Measurements from ENCODE around the gene HCFC2.

HCFC2 gene

DNA sequence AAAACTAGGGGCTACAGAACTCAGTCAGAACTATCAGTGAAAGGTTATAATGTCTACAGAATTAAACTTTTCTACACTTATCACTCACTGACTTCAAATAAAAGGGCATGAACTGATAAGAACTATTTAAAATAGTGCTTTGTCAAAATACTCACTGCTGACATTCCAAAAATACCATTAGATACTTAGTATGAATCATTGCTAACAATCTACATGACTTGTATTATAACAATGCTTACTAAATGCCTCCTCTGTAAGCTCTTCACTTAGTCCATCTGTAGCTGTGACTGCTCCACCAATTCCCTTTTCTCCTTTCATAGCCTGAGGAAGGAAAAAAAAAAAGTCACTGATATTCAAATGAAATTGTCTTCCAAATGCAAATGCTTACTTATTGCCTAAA, 56.7 kb downstream of the HCFC2 start:
- no peak for DNase-seq (ENCODE audit: low read depth)

DNA sequence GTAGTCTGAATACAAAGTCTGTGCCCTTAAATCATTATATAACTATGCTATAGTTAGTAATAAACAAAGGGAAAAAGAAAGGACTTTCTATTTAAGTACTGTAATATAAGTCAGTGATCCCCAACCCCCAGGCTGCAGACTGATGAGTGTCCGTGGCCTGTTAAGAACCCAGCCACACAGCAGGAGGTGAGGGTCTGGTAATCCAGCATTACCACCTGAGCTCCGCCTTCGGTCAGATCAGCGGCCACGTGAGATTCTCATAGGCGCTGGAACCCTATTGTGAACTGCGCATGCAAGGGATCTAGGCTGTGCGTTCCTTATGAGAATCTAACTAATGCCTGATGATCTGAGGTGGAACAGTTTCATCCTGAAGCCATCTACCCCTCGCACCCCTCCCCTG, 58.0 kb downstream of the HCFC2 start:
- DNase-seq (ENCODE audit: low read depth) = no peak

- DNase-seq (ENCODE audit: low read depth) = no peak
These were observed 62.2 kb downstream of the HCFC2 start for GRCh38 chr12:104126548-104126947.

DNA sequence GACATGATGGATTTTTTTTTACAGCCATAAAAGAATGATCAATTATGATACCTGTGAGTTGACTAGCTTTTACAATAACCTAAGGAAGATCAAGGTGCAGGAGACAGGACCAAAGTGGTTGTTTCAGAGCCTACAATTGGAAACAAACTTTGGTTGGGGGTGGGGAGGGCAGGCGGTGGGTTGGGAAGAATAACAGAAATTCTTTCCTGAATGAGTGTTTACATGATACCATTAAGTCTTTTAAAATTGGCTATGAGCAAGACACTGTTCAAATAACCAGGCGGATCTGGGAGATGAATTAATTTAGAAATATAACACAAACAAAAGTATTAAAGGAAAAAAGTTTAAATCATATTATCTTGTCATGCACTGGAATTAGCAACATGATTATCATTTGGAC, 66.4 kb downstream of the HCFC2 start:
- DNase-seq (ENCODE audit: low read depth) = no peak

- no peak for DNase-seq (ENCODE audit: low read depth)
These were observed 67.3 kb downstream of the HCFC2 start for GRCh38 chr12:104131609-104132008.

- DNase-seq (ENCODE audit: low read depth) = no peak
These were observed 68.1 kb downstream of the HCFC2 start for GRCh38 chr12:104132351-104132956.

DNA sequence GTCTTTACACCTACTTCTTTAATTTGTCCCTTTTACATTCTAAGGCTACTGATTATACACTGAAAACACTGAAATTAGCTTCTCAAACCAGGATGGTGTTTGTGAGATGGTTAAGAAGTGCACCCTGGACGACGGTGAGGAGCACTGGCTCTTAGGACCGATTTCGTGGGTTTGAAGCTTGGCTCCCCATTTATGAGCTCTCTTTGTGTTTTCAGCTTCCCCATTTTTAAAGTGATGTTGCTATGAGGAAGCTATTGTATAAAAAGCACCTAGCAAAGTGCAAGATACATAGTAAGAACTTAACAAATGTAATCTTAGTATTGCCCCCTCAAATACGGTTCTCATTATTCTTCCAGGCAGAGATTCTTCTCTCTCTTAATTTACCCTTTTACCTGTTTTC, 69.0 kb downstream of the HCFC2 start:
- DNase-seq (ENCODE audit: low read depth) = no peak

- DNase-seq (ENCODE audit: low read depth) = no peak
These were observed 69.5 kb downstream of the HCFC2 start for GRCh38 chr12:104133866-104134265.

- DNase-seq (ENCODE audit: low read depth) = no peak
These were observed 70.6 kb downstream of the HCFC2 start for GRCh38 chr12:104134882-104135281.

- no peak for DNase-seq (ENCODE audit: low read depth)
These were observed 72.2 kb downstream of the HCFC2 start for GRCh38 chr12:104136577-104136976.

- peak; percentile 31 for DNase-seq (ENCODE audit: low read depth)
These were observed 72.9 kb downstream of the HCFC2 start for GRCh38 chr12:104137001-104137901.

- DNase-seq (ENCODE audit: low read depth) = peak; percentile 87
These were observed 73.8 kb downstream of the HCFC2 start, which contains the start of gene NFYB for GRCh38 chr12:104137902-104138796. Gene NFYB (minus strand): TSS chr12:104138210. CDS start chr12:104135453, 2,757 bp downstream.

DNA sequence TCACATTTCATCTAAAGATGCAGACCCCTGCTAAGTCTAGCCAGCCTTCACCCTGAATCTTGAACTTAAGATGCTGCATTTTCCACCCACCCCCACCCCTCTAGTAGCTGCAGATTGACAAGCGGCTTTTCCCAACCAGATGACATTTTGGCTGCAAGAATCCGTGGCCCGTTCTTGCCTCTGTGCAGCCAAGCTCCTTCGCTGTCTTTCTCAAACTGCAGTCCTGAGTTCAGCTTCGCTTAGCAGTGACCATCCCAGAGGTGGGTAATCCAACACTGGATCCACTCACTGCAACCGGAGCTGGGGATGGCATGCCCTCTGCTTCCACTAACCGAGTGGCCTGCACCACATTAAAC, 74.4 kb downstream of the HCFC2 start:
- DNase-seq (ENCODE audit: low read depth) = no peak

GRCh38 chr12:104142543-104142942, 78.2 kb downstream of the HCFC2 start:
- DNase-seq (ENCODE audit: low read depth) = no peak

DNA sequence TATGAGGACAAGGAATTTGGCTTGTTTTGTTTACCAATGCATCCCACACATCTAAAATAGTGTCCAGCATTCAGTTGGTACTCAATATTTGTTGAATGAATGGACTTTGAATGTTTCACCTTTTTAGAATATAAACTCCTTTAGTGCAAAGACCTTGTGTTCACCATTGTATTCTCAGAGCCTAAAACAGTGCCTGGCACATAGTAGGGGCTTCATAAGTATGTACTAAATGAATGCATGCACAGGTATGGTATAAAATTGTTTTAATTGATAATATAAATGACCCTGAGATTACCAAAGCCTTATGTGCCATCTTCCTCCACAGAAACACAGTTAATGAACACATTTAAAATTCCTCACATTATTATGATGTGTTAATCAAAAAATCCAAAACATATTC, 78.7 kb downstream of the HCFC2 start:
- DNase-seq (ENCODE audit: low read depth) = no peak

GRCh38 chr12:104143918-104144317, 79.6 kb downstream of the HCFC2 start:
- no peak for DNase-seq (ENCODE audit: low read depth)

GRCh38 chr12:104147346-104147745, 83.0 kb downstream of the HCFC2 start:
- DNase-seq (ENCODE audit: low read depth) = no peak

GRCh38 chr12:104150416-104150815, 86.1 kb downstream of the HCFC2 start:
- DNase-seq (ENCODE audit: low read depth) = no peak

GRCh38 chr12:104152685-104153241, 88.4 kb downstream of the HCFC2 start:
- DNase-seq (ENCODE audit: low read depth) = no peak

DNA sequence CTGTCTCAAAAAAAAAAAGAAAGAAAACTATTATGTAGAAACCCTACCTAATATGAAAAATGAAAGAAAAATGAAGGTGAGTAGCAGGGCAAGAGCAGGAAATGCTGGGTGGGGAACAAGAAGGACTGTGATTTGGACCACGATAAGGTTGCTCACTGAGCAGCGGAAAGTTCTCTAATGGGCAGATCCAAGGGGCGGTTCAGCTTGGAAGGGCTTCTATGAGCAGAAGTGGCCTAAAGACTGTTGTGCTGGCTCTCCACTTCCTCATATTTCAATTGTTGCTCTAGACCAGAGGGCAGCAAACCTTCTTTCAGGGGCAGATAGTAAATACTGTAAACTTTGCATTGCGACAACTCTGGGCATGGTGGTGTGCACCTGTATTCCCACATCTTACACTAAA, 90.0 kb downstream of the HCFC2 start:
- no peak for DNase-seq (ENCODE audit: low read depth)

DNA sequence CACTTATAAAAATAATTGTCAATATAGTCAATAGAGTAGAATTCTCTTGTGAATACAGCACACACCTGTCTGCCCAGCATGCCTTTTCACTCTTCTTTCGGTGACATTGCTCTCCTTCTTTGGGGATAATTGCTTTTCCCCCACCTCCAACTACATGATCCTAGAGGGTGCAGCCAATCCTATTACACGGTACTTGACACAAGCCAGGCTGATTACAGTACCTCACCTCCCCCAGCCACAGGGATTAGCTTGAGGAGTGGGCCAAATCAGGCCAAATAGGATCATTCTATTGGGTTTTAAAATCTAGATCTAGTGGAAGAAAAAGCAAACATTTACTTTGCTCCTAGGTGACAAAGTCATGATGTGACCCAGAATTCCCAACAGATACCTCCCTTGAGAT, 90.5 kb downstream of the HCFC2 start:
- no peak for DNase-seq (ENCODE audit: low read depth)

Data from activated T-helper 9 cell treated with anti-CD3 and anti-CD28 coated beads, Interleukin-2, amount 50 U/mL, for 16 hours (primary cell).